Measurements from ENCODE around the gene NR1I3.

NR1I3 gene

GRCh38 chr1:161267321-161267720 is 29.3 kb upstream of the NR1I3 start:
- H3K4me3 ChIP-seq (ENCODE audit: low read length): no peak overlapping the region
- no peak for DNase-seq (ENCODE audit: low read depth)
- TF ChIP-seq CTCF (IDR thresholded peaks at IDR 0.05; ENCODE audit: insufficient read depth, low read depth, low read length, missing control alignments): no peak

DNA sequence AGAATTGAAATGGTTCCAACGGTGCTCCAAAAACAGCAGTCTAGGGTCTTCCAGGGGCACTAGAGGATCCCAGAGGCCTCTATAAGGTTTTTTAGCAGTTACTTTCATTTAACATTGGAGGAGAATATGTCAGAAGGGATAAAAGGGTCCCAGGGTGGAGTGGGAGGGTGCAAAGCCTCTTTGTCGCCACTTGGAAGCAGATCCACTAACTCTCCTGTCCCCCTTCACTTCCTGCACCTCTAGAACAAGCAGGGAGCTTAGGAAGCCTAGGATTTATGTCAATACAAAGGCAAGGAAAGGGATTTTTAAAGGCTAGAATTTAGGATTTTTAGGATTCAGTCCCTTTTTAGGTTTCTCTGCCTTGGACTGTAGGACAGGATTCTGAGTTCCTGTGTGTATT is 28.8 kb upstream of the NR1I3 start:
- TF ChIP-seq CTCF (IDR thresholded peaks at IDR 0.05; ENCODE audit: insufficient read depth, low read depth, low read length, missing control alignments): no peak
- H3K4me3 ChIP-seq (ENCODE audit: low read length): no peak overlapping the region
- DNase-seq (ENCODE audit: low read depth): no peak

- no peak overlapping the region for H3K4me3 ChIP-seq (ENCODE audit: low read length)
- peak; percentile 22 for DNase-seq (ENCODE audit: low read depth)
- TF ChIP-seq CTCF (IDR thresholded peaks at IDR 0.05; ENCODE audit: insufficient read depth, low read depth, low read length, missing control alignments): no peak
Observed at GRCh38 chr1:161266202-161266601, 28.2 kb upstream of the NR1I3 start.

DNA sequence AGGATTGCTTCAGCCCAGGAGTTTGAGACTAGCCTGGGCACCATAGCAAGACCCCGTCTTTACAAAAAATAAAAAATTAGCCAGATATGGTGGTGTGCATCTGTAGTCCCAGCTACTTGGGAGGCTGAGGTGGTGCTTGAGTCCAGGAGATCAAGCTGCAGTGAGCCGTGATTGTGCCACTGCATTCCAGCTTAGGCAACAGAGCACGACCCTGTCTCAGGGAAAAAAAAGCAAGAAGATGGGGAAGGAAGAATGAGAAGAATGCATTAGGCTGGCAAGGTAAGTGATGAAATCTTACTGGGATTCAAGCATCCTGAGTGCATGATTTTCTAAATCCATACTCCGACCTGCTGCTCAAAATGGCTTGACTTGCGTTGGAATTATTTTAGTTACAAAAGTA is 27.3 kb upstream of the NR1I3 start:
- no peak for DNase-seq (ENCODE audit: low read depth)
- no peak for TF ChIP-seq CTCF (IDR thresholded peaks at IDR 0.05; ENCODE audit: insufficient read depth, low read depth, low read length, missing control alignments)
- no peak overlapping the region for H3K4me3 ChIP-seq (ENCODE audit: low read length)

GRCh38 chr1:161261261-161262235 is 23.5 kb upstream of the NR1I3 start:
- peak; percentile 62 for DNase-seq (ENCODE audit: low read depth)
- no peak overlapping the region for H3K4me3 ChIP-seq (ENCODE audit: low read length)
- no peak for TF ChIP-seq CTCF (IDR thresholded peaks at IDR 0.05; ENCODE audit: insufficient read depth, low read depth, low read length, missing control alignments)

- TF ChIP-seq CTCF (IDR thresholded peaks at IDR 0.05; ENCODE audit: insufficient read depth, low read depth, low read length, missing control alignments): no peak
- no peak overlapping the region for H3K4me3 ChIP-seq (ENCODE audit: low read length)
- peak; percentile 53 for DNase-seq (ENCODE audit: low read depth)
Observed at GRCh38 chr1:161260376-161261260, 22.6 kb upstream of the NR1I3 start.
